H1 (cell line): ENCODE measurements around the gene KDM4E. TPM values are rescaled to one million over a fixed set of nuclear protein-coding genes. Genes with fewer than 3 reads are reported as not detected.

Experiments
- CTCF ChIA-PET: fragments of 300-600 bp; sonication (Branson Sonifier 250); formaldehyde crosslinking; loops from one replicate; lab custom pipeline; 2021; ENCODE audit not compliant: partially characterized antibody; lab: Charles Lee
- POLR2A ChIA-PET: fragments of 300-600 bp; sonication (Branson Sonifier 250); formaldehyde crosslinking; loops from one replicate; lab custom pipeline; 2021; ENCODE audit warnings: inconsistent platforms; ENCODE audit not compliant: partially characterized antibody; lab: Charles Lee
- DNase-seq, 2 experiments: peaks; one replicate each; pipeline versions ENCODE4 v3.0.0 to v3.0.0-alpha.2; 2010 to 2022; ENCODE audit warnings: low spot score in 2 of 2, low read depth in 1 of 2, mixed read lengths in 1 of 2
- FAIRE-seq: peaks from 2 replicates; lab custom pipeline; 2011; peaks lifted over from hg19 to GRCh38; lab: Jason Lieb, UNC
- H2AFZ ChIP-seq: 2 replicates; pipeline ENCODE4 v1.8.1; 2012; ENCODE audit warnings: low read length, inconsistent platforms
- H2AK5ac ChIP-seq: 2 replicates; pipeline ENCODE4 v1.6.1; 2013; ENCODE audit warnings: low read depth, low read length
- H2BK120ac ChIP-seq: replicated peaks from 2 replicates; pipeline ENCODE3; 2013; ENCODE audit warnings: low read depth, low read length, inconsistent platforms
- H2BK12ac ChIP-seq: 2 replicates; pipeline ENCODE4 v1.6.1; 2013; ENCODE audit warnings: low read depth, low read length
- H2BK15ac ChIP-seq: 2 replicates; pipeline ENCODE4 v1.6.1; 2013; ENCODE audit warnings: low read length
- H2BK20ac ChIP-seq: 2 replicates; pipeline ENCODE4 v1.6.1; 2013; ENCODE audit warnings: low read length
- H2BK5ac ChIP-seq: 2 replicates; pipeline ENCODE4 v1.6.1; 2013; ENCODE audit warnings: low read depth, low read length
- H3K14ac ChIP-seq: 2 replicates; pipeline ENCODE4 v1.6.1; 2013; ENCODE audit warnings: inconsistent platforms; ENCODE audit not compliant: insufficient read length
- H3K18ac ChIP-seq: 2 replicates; pipeline ENCODE4 v1.6.1; 2013; ENCODE audit warnings: low read length; ENCODE audit errors: extremely low read depth
- H3K23ac ChIP-seq: 2 replicates; pipeline ENCODE4 v1.6.1; 2013; ENCODE audit warnings: inconsistent platforms; ENCODE audit not compliant: insufficient read length
- H3K23me2 ChIP-seq: 2 replicates; pipeline ENCODE4 v1.6.1; 2013; ENCODE audit warnings: low read depth, low read length
- H3K27ac ChIP-seq: 2 replicates; pipeline ENCODE4 v1.6.1; 2011; ENCODE audit warnings: low read depth, low read length, inconsistent platforms
- H3K27me3 ChIP-seq, 4 experiments: replicated peaks in 1 of 4; 1 replicate in 1 of 4; 2 replicates in 3 of 4; pipeline versions ENCODE4 v1.6.1 to v1.8.1; 2011 to 2013; ENCODE audit warnings: low read length in 3 of 4, mild to moderate bottlenecking in 3 of 4, inconsistent platforms in 2 of 4, mixed read lengths in 2 of 4, moderate library complexity in 1 of 4; ENCODE audit not compliant: control insufficient read depth in 3 of 4, insufficient read depth in 3 of 4; ENCODE audit errors: extremely low read depth in 1 of 4
- H3K36me3 ChIP-seq, 4 experiments: 2 replicates each; pipeline versions ENCODE4 v1.6.1 to v1.8.1; 2011 to 2013; ENCODE audit warnings: mild to moderate bottlenecking in 4 of 4, low read length in 3 of 4, moderate library complexity in 2 of 4, control low read depth in 1 of 4, inconsistent platforms in 1 of 4; ENCODE audit not compliant: insufficient read depth in 4 of 4, control insufficient read depth in 2 of 4
- H3K4ac ChIP-seq: replicated peaks from 2 replicates; pipeline ENCODE3; 2013; ENCODE audit warnings: low read length, low read depth, mixed read lengths, inconsistent platforms; ENCODE audit not compliant: insufficient read length
- H3K4me1 ChIP-seq, 4 experiments: replicated peaks in 1 of 4; 1 replicate in 1 of 4; 2 replicates in 3 of 4; pipeline versions ENCODE4 v1.6.1 to v1.8.1; 2011 to 2013; ENCODE audit warnings: low read length in 3 of 4, inconsistent platforms in 2 of 4, mixed read lengths in 1 of 4; ENCODE audit not compliant: insufficient read depth in 4 of 4, control insufficient read depth in 3 of 4
- H3K4me2 ChIP-seq, 2 experiments: 2 replicates each; pipeline versions ENCODE4 v1.6.1 to v1.8.1; 2011 to 2013; ENCODE audit warnings: low read depth in 2 of 2, low read length in 2 of 2, control low read depth in 1 of 2, inconsistent platforms in 1 of 2, mild to moderate bottlenecking in 1 of 2; ENCODE audit not compliant: insufficient read depth in 1 of 2
- H3K4me3 ChIP-seq, 4 experiments: fragments of 200-600, 300-600 bp in 1 of 4; sonication (generic), shearing (Covaris generic), sonication (Bioruptor Twin) in 1 of 4; 2 replicates each; pipeline versions ENCODE4 v1.5.1 to v1.8.1; 2011 to 2016; ENCODE audit warnings: low read length in 4 of 4, low read depth in 3 of 4, control low read depth in 2 of 4, inconsistent platforms in 2 of 4, mild to moderate bottlenecking in 2 of 4, mixed read lengths in 1 of 4, moderate library complexity in 1 of 4; ENCODE audit not compliant: insufficient read depth in 2 of 4; ENCODE audit errors: extremely low read depth in 1 of 4
- H3K56ac ChIP-seq: replicated peaks from 2 replicates; pipeline ENCODE3; 2013; ENCODE audit warnings: low read depth, mild to moderate bottlenecking, mixed read lengths, low read length, inconsistent platforms; ENCODE audit not compliant: insufficient read length
- H3K79me1 ChIP-seq: 2 replicates; pipeline ENCODE4 v1.6.1; 2013; ENCODE audit warnings: low read depth, low read length, control low read depth
- H3K79me2 ChIP-seq, 2 experiments: 2 replicates each; pipeline versions ENCODE4 v1.6.1 to v1.8.1; 2012 to 2013; ENCODE audit warnings: low read length in 2 of 2, mild to moderate bottlenecking in 2 of 2, inconsistent platforms in 1 of 2; ENCODE audit not compliant: insufficient read depth in 2 of 2, control insufficient read depth in 1 of 2
- H3K9ac ChIP-seq, 4 experiments: replicated peaks in 1 of 4; 1 replicate in 1 of 4; 2 replicates in 3 of 4; pipeline versions ENCODE4 v1.6.1 to v1.8.1; 2011 to 2013; ENCODE audit warnings: low read depth in 3 of 4, low read length in 3 of 4, control low read depth in 2 of 4, mild to moderate bottlenecking in 2 of 4, moderate library complexity in 2 of 4, inconsistent platforms in 1 of 4; ENCODE audit errors: extremely low read depth in 1 of 4
- H3K9me3 ChIP-seq, 2 experiments: 2 replicates each; pipeline versions ENCODE4 v1.6.1 to v1.8.1; 2012 to 2013; ENCODE audit warnings: mild to moderate bottlenecking in 2 of 2, moderate library complexity in 2 of 2, control low read depth in 1 of 2, inconsistent platforms in 1 of 2, low read depth in 1 of 2, low read length in 1 of 2, mixed read lengths in 1 of 2; ENCODE audit not compliant: insufficient read depth in 2 of 2
- H4K20me1 ChIP-seq, 2 experiments: replicated peaks in 1 of 2; 2 replicates each; pipeline versions ENCODE3 to v1.8.1; 2011 to 2013; ENCODE audit warnings: inconsistent platforms in 2 of 2, low read length in 2 of 2, mild to moderate bottlenecking in 1 of 2; ENCODE audit not compliant: insufficient read depth in 2 of 2, control insufficient read depth in 1 of 2
- H4K5ac ChIP-seq: 2 replicates; pipeline ENCODE4 v1.6.1; 2013; ENCODE audit warnings: low read length, low read depth, mixed read lengths, inconsistent platforms; ENCODE audit not compliant: insufficient read length
- H4K8ac ChIP-seq: 2 replicates; pipeline ENCODE4 v1.8.0; 2013; ENCODE audit warnings: mild to moderate bottlenecking, moderate library complexity, low read length, inconsistent platforms; ENCODE audit not compliant: insufficient read depth; ENCODE audit errors: extremely low read depth
- H4K91ac ChIP-seq: replicated peaks from 2 replicates; pipeline ENCODE3; 2013; ENCODE audit warnings: low read length, mixed read lengths, inconsistent platforms; ENCODE audit not compliant: insufficient read length
- ASH2L ChIP-seq: fragments of 200-600, 300-600 bp; sonication (generic); IDR thresholded peaks from one replicate; pipeline ENCODE4 v1.7.1; 2017; ENCODE audit warnings: low read length
- ATF3 ChIP-seq: IDR thresholded peaks from 2 replicates; pipeline ENCODE4 v1.6.1; 2011; ENCODE audit warnings: low read depth, mild to moderate bottlenecking, low read length; ENCODE audit not compliant: insufficient read depth
- CEBPB ChIP-seq: IDR thresholded peaks from 2 replicates; pipeline ENCODE4 v1.6.1; 2012; ENCODE audit warnings: low read depth, low read length
- POLR2A ChIP-seq, 2 experiments: IDR thresholded peaks; 1 replicate in 1 of 2; 2 replicates in 1 of 2; pipeline ENCODE4 v1.6.1; 2011; ENCODE audit warnings: low read depth in 2 of 2, low read length in 2 of 2, mild to moderate bottlenecking in 2 of 2; ENCODE audit errors: control extremely low read depth in 1 of 2
- RBBP5 ChIP-seq: IDR thresholded peaks from 2 replicates; pipeline ENCODE4 v1.7.1; 2012; ENCODE audit warnings: low read depth, mild to moderate bottlenecking, inconsistent platforms, low read length, moderate library complexity, borderline replicate concordance
- RFX5 ChIP-seq: IDR thresholded peaks from 2 replicates; pipeline ENCODE4 v1.6.1; 2011; ENCODE audit warnings: low read depth, low read length, improper control_type of control experiment, borderline replicate concordance
- RXRA ChIP-seq: IDR thresholded peaks from 2 replicates; pipeline ENCODE4 v1.6.1; 2011; ENCODE audit warnings: low read depth, mild to moderate bottlenecking, low read length, moderate library complexity; ENCODE audit not compliant: insufficient read depth
- SIN3A ChIP-seq, 2 experiments: IDR thresholded peaks in 1 of 2; conservative IDR thresholded peaks in 1 of 2; 2 replicates each; pipeline ENCODE4 v1.6.1; 2011 to 2012; ENCODE audit warnings: low read length in 2 of 2, improper control_type of control experiment in 1 of 2, low read depth in 1 of 2, mild to moderate bottlenecking in 1 of 2
- SIX5 ChIP-seq: IDR thresholded peaks from 2 replicates; pipeline ENCODE4 v1.6.1; 2011; ENCODE audit warnings: mild to moderate bottlenecking, low read depth, low read length
- SRF ChIP-seq: IDR thresholded peaks from 2 replicates; pipeline ENCODE4 v1.6.1; 2011; ENCODE audit warnings: mild to moderate bottlenecking, low read depth, low read length, moderate library complexity
- TBP ChIP-seq: IDR thresholded peaks from 2 replicates; pipeline ENCODE4 v1.6.1; 2011; ENCODE audit warnings: low read depth, low read length, improper control_type of control experiment
- ZNF274 ChIP-seq: IDR thresholded peaks from 2 replicates; pipeline ENCODE4 v1.7.0; 2012; ENCODE audit warnings: low read length, borderline replicate concordance; ENCODE audit errors: extremely low read depth
- WGBS, 2 experiments: shearing (Covaris generic) in 1 of 2; methylation state at CpG; one replicate each; pipeline versions ENCODE4 v1.1.6 to v1.1.7; 2013 to 2015; ENCODE audit warnings: low lambda C conversion rate in 2 of 2, mixed read lengths in 2 of 2, inconsistent platforms in 1 of 2, low coverage in 1 of 2, missing lambda C conversion rate in 1 of 2; ENCODE audit not compliant: insufficient replicate concordance in 2 of 2, insufficient coverage in 1 of 2, insufficient read length in 1 of 2; ENCODE audit errors: extremely low coverage in 1 of 2, missing lambda C conversion rate in 1 of 2; 5-methylcytosine and 5-hydroxymethylcytosine counted together
- polyA plus RNA-seq, 7 experiments: library from polyadenylated mRNA; depleted of rRNA in 3 of 7; stranded (reverse) in 5 of 7; unstranded in 2 of 7; fragments of >200 nt in 5 of 7; fragments of 200-250 nt in 2 of 7; gene quantifications; 1 replicate in 5 of 7; 2 replicates in 1 of 7; 4 replicates in 1 of 7; pipeline versions ENCODE4 v1.2.1 to v1.2.3, GENCODE V29; 2011 to 2013; ENCODE audit warnings: missing spikeins in 2 of 7, mixed read lengths in 2 of 7
- total RNA-seq: library from RNA; stranded (reverse); fragmentation: NEBNext Ultra II Directional; extraction: Animal tissue kit (Norgen Biotek cat#: 25700); gene quantifications from 2 replicates; pipeline ENCODE4 v1.2.1, GENCODE V29; 2021

KDM4E gene
- total and polyA plus RNA-seq, 2 of the 8 experiments (the other 6 are each of a cell fraction or from before 2014, with no cell fraction given), result not detected

DNA sequence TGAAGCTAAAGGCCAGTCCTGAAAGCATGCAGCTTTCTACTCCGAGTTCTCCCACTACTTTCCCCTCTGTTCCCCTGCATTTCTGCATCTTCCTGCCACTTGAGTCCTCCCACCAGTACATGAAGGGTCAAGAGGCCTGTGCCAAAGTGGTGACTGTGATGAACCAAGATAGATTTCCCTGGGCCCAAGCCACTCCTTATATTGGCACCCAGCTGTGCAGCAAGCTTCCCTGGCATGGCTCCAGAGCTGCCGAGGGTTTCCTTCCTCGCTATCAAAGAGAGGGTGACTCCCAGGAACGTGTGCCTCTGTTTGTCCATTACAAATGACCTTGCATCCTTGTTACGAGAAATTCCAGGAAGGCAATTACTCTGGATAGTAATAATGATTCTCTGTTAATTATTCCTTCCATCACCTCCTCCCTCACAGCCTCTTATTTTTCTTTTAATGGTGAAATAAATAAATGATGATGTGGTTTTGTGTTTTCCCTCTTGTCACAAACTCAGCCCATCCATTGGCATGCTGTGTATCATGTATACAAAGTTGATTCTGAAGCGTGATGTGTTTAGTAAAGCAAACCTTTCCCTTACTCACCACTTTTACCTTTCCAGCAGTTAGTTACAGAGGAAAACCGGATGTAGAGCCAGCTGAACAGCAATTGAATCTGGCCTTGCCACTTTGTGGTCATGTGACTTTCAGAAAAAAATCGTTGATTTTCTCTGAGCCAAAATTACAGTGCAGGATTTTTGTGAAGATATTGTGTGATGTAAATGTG lies 49.9 kb downstream of the KDM4E start:
- Histone ChIP-seq H3K4me1 (0 out of 7 replicates have a peak, but pooled peaks cover 0 to 2% (median 0%) of the 10 kb centered on the region in 4 experiments), H3K79me1 (no peaks in the 10 kb centered on the region), H3K4ac (no peak overlapping the region), H2AFZ (no peak overlapping the region), H3K79me2 (no peaks in the 10 kb centered on the region), H3K9me3 (no peaks in the 10 kb centered on the region), H3K23ac (no peak overlapping the region), H2BK12ac (no peak overlapping the region; the same call in 1 of the 2 replicates), H3K23me2 (no peaks in the 10 kb centered on the region), H2BK5ac (no peak overlapping the region), H4K5ac (no peak overlapping the region), H3K14ac (no peak overlapping the region), H3K4me3 (no peak overlapping the region), H3K36me3 (no peaks in the 10 kb centered on the region), H4K91ac (no peak overlapping the region), H3K27me3 (no peaks in the 10 kb centered on the region), H3K27ac (no peak overlapping the region), H4K8ac (no peak overlapping the region), H2BK20ac (no peak overlapping the region), H3K4me2 (no peak overlapping the region), H2BK15ac (no peak overlapping the region), H4K20me1 (peaks cover 0 to 2% of the 10 kb centered on the region in 2 experiments), H3K9ac (no peak overlapping the region), H3K18ac (no peak overlapping the region), H2AK5ac (no peak overlapping the region), H3K56ac (no peak overlapping the region), H2BK120ac (no peak overlapping the region)
- POLR2A ChIA-PET, result interaction anchor here (1.5 to 2.7 kb wide), 3 partner anchors 8 to 11 kb away, joined by 3 to 13 read pairs (median 6); partner anchors contain the start of gene SRSF8
- no peak for DNase-seq
- FAIRE-seq, result no peak
- 76% methylated on average over 8 of the region's 8 CpGs; no CpG with 5 or more reads in 1 of the 2 experiments for whole genome bisulfite sequencing, 2 experiments
- CTCF ChIA-PET, result interaction anchor here (0.7 to 3.2 kb wide), 10 partner anchors 10 to 1351 kb away, joined by 3 to 14 read pairs (median 4); partner anchors contain the start of gene ENDOD1
- TF ChIP-seq RBBP5 (no peak), ASH2L (no peak), SIX5 (no peak), CEBPB (no peak), RFX5 (no peak), SRF (no peak), RXRA (no peak), ZNF274 (no peak), TBP (no peak), SIN3A (conservative IDR thresholded peaks at IDR 0.05 in 1 of 2, IDR thresholded peaks at IDR 0.05 in 1 of 2; ENCODE audit: low read depth in 1 of 2, low read length in 2 of 2) (no peak), ATF3 (no peak), POLR2A (IDR thresholded peaks at IDR 0.05; ENCODE audit: control extremely low read depth in 1 of 2, low read depth in 2 of 2, low read length in 2 of 2) (no peak)
